ENCODE results near the gene RAB20. TPM values are rescaled to one million over a fixed set of nuclear protein-coding genes. Genes with fewer than 3 reads are reported as not detected.
"Not testable (repeated sequence)": the region's sequence is repeated elsewhere in the genome, so short reads cannot be mapped to it uniquely, and the experiment has no call there.

RAB20 gene
- 6.5 TPM for polyA plus RNA-seq (ENCODE audit: insufficient read length)
- long read RNA-seq, donor 1, transcript RAB20-201 (2 exons, 1,518 nt) = major isoform, 6 of 6 reads
- long read RNA-seq, donor 1, partial matches to known transcripts = 0 of 6 reads
- long read RNA-seq, donor 1, other reads (novel, unspliced or antisense) = 0 of 6 reads
- long read RNA-seq, donor 2, partial matches to known transcripts = 0 of 3 reads
- long read RNA-seq, donor 2, other reads (novel, unspliced or antisense) = 0 of 3 reads
- long read RNA-seq, donor 3, partial matches to known transcripts = 0 of 2 reads
- long read RNA-seq, donor 3, other reads (novel, unspliced or antisense) = 0 of 2 reads
- long read RNA-seq, donor 4 = 0 reads
- long read RNA-seq, donor 5, transcript RAB20-201 (2 exons, 1,518 nt) = major isoform, 9 of 9 reads
- long read RNA-seq, donor 5, partial matches to known transcripts = 0 of 9 reads
- long read RNA-seq, donor 5, other reads (novel, unspliced or antisense) = 0 of 9 reads
- long read RNA-seq, donor 6, transcript RAB20-201 (2 exons, 1,518 nt) = major isoform, 9 of 9 reads
- long read RNA-seq, donor 6, partial matches to known transcripts = 0 of 9 reads
- long read RNA-seq, donor 6, other reads (novel, unspliced or antisense) = 0 of 9 reads
- long read RNA-seq, donor 7, transcript RAB20-201 (2 exons, 1,518 nt) = major isoform, 5 of 5 reads
- long read RNA-seq, donor 7, partial matches to known transcripts = 0 of 5 reads
- long read RNA-seq, donor 7, other reads (novel, unspliced or antisense) = 0 of 5 reads
- long read RNA-seq, donor 8, partial matches to known transcripts = 0 of 2 reads
- long read RNA-seq, donor 8, other reads (novel, unspliced or antisense) = 0 of 2 reads

GRCh38 chr13:110561344-110562035 is at the start of gene RAB20:
RAB20 (minus strand) TSS chr13:110561722; CDS start chr13:110561519, 203 bp downstream.
- DNase-seq = no peak

- DNase-seq = no peak
Observed at GRCh38 chr13:110610955-110611595, 49.6 kb upstream of the RAB20 start.

GRCh38 chr13:110607675-110608224 is 46.2 kb upstream of the RAB20 start:
- DNase-seq = no peak

GRCh38 chr13:110606281-110606680 is 44.8 kb upstream of the RAB20 start:
- not testable (repeated sequence) for DNase-seq

GRCh38 chr13:110605132-110605531 is 43.6 kb upstream of the RAB20 start:
- DNase-seq = no peak

- DNase-seq = no peak
Observed at GRCh38 chr13:110600980-110601379, 39.5 kb upstream of the RAB20 start.

GRCh38 chr13:110600261-110600819 is 38.8 kb upstream of the RAB20 start:
- no peak for DNase-seq

- no peak for DNase-seq
Observed at GRCh38 chr13:110597041-110597689, 35.6 kb upstream of the RAB20 start.

GRCh38 chr13:110593430-110594130 is 32.1 kb upstream of the RAB20 start:
- peak; percentile 72 for DNase-seq

- DNase-seq = no peak
Observed at GRCh38 chr13:110592665-110593064, 31.1 kb upstream of the RAB20 start.

GRCh38 chr13:110590577-110590976 is 29.1 kb upstream of the RAB20 start:
- no peak for DNase-seq

GRCh38 chr13:110589793-110590390 is 28.4 kb upstream of the RAB20 start:
- DNase-seq = no peak

- DNase-seq = no peak
Observed at GRCh38 chr13:110583178-110583865, 21.8 kb upstream of the RAB20 start.

- no peak for DNase-seq
Observed at GRCh38 chr13:110582421-110582954, 21.0 kb upstream of the RAB20 start.

- DNase-seq = no peak
Observed at GRCh38 chr13:110581506-110582185, 20.1 kb upstream of the RAB20 start.

- no peak for DNase-seq
Observed at GRCh38 chr13:110580800-110581199, 19.3 kb upstream of the RAB20 start.

GRCh38 chr13:110578363-110578762 is 16.8 kb upstream of the RAB20 start:
- no peak for DNase-seq

Measured in left kidney (tissue), 8 donors.